Epithelial cell of proximal tubule (primary cell): ENCODE data around the gene TMEM151B. TPM values are rescaled to one million over a fixed set of nuclear protein-coding genes. Genes with fewer than 3 reads are reported as not detected.

Source experiments
- DNase-seq: peaks from one replicate; pipeline ENCODE4 v3.0.0-alpha.2; 2011; ENCODE audit warnings: low read depth
- H3K4me3 ChIP-seq: 2 replicates; pipeline ENCODE4 v1.5.1; 2011; ENCODE audit warnings: low read depth, mild to moderate bottlenecking, low read length
- total RNA-seq: library from RNA; depleted of rRNA; stranded (reverse); fragments of >200 nt; gene quantifications from 2 replicates; pipeline ENCODE4 v1.2.3, GENCODE V29; 2015
- TF ChIP-seq, protein P1 (sequence below): conservative IDR thresholded peaks from 2 replicates; pipeline ENCODE4 v1.5.1; 2012; ENCODE audit warnings: low read depth, mild to moderate bottlenecking, low read length

Gene TMEM151B
- total RNA-seq, 1 donor from 2014 or later, result not detected

DNA sequence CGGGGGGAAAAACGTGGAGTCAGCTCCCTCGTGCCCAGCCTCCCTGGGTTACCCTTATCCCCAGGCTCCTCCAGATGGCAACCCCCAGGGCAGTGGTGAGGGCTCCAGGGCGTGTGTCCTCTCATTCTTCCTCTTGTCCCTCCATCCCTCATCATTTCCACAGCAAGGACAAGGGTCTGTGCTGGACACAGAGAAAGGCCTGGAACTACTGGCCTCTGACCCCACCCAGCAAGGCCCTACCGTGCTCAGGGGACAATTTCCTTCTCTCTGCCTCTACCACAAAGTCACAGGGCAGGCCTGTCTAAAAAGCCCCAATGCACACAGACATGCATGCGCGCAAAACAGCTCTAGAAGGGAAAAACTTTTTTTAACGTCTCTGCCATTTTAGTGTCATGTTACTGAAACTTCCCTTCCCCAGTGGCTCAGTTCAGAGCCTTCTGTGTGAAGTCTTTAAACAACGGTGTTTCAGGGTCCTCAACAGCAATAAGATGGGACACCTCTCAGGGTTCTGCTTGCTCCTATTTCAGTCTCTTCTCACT is 11.9 kb upstream of the TMEM151B start:
- DNase-seq, result no peak
- H3K4me3 ChIP-seq, result no peak overlapping the region
- TF ChIP-seq, protein P1, sequence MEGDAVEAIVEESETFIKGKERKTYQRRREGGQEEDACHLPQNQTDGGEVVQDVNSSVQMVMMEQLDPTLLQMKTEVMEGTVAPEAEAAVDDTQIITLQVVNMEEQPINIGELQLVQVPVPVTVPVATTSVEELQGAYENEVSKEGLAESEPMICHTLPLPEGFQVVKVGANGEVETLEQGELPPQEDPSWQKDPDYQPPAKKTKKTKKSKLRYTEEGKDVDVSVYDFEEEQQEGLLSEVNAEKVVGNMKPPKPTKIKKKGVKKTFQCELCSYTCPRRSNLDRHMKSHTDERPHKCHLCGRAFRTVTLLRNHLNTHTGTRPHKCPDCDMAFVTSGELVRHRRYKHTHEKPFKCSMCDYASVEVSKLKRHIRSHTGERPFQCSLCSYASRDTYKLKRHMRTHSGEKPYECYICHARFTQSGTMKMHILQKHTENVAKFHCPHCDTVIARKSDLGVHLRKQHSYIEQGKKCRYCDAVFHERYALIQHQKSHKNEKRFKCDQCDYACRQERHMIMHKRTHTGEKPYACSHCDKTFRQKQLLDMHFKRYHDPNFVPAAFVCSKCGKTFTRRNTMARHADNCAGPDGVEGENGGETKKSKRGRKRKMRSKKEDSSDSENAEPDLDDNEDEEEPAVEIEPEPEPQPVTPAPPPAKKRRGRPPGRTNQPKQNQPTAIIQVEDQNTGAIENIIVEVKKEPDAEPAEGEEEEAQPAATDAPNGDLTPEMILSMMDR, result no peak

DNA sequence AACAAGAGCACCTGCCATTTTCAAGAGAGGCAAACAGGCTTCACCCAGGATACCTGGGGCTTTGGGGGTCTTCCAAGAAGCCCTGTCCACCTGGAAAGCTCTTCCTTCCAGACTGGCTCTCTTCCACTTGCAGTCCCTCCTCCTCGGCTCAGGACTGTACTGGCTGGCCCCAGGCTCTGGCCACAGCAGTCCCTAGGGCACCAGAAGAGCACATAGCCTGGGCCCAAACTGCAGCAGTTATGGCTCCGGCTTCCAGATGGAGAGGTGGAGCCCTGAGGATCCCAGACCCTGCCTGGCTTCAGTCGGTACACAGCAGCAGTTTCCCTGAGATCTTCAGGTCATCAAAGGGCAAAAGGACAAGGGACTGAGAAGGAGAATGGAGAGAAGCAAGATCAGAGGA is 11.3 kb upstream of the TMEM151B start:
- TF ChIP-seq, protein P1, result no peak
- no peak overlapping the region for H3K4me3 ChIP-seq
- DNase-seq, result no peak

DNA sequence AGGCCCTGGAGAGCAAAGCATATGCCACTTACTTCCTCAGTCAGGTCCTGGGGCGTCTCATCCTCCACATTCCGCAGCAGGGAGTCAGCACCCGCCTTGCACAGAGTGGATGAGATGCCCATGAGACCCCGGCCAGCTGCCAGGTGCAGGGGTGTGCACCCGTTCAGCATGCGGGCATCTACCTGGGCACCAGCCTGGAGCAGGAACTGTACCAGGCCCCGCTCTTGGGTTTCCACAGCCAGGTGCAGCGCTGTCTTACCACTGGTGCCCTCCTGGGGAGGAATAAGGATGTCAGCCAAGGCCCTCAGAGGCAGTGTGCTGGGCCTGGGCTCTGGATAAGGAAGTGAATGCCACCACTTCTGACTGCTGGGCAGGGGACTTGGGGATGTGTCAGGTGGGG is 10.2 kb upstream of the TMEM151B start:
- DNase-seq, result no peak
- TF ChIP-seq, protein P1, result no peak
- no peak overlapping the region for H3K4me3 ChIP-seq

DNA sequence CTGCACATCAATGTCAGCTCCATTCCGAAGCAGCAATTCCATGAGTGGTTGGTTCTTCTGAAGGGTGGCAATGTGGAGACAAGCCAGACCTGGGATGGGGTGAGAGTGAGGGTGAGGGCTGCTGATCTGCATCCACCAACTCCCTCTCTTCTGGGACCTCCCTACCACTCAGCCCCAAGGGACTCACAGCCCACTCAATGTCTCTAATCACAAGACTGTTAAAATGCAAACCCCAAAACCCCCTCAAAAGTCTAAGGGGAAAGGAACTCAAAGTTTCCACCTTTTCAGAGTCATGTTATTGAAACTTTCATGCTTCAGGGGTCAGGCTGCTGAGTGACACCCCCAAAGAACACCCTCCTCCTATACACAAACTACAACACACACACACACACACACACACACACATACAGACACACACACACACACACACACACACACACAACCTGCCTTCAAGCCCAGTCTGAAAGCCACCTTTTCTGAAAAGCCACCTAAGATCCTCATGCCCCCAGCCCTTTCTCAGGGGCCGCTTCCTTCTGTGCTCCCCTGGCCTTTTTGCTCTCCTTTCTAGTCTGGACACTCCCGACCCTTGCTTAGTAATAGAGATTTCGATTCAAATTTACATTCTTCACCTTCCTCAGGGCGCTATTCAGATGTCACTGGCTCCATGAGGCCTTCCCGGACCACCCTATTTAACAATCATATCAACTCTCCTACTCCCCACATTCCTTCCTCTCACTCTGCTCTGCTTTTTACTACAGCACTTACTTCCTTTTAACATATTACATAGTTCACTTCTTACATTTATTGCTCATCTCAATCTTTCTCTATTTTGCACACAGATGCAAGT is 9.6 kb upstream of the TMEM151B start:
- DNase-seq, result no peak
- TF ChIP-seq, protein P1, result no peak
- H3K4me3 ChIP-seq, result no peak overlapping the region

DNA sequence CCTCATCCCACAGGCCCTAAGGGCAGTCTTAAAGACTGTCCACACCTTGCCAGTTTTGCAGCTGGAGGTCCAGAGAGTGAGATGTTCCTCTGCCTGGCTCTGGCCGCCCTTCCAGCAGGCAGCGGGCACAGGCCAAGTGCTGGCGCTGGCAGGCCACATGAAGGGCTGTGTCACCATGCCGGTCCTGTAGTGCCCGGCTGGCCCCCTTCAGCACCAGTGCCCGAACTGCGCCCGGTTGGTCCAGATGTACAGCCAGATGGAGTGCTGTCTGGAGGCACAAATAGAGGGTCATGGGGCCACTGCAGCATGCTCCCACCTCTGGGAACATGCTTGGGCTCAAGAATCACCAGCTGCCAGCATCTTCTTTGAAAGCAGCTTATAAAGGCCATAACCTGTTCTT is 8.7 kb upstream of the TMEM151B start:
- H3K4me3 ChIP-seq, result no peak overlapping the region
- TF ChIP-seq, protein P1, result no peak
- no peak for DNase-seq

DNA sequence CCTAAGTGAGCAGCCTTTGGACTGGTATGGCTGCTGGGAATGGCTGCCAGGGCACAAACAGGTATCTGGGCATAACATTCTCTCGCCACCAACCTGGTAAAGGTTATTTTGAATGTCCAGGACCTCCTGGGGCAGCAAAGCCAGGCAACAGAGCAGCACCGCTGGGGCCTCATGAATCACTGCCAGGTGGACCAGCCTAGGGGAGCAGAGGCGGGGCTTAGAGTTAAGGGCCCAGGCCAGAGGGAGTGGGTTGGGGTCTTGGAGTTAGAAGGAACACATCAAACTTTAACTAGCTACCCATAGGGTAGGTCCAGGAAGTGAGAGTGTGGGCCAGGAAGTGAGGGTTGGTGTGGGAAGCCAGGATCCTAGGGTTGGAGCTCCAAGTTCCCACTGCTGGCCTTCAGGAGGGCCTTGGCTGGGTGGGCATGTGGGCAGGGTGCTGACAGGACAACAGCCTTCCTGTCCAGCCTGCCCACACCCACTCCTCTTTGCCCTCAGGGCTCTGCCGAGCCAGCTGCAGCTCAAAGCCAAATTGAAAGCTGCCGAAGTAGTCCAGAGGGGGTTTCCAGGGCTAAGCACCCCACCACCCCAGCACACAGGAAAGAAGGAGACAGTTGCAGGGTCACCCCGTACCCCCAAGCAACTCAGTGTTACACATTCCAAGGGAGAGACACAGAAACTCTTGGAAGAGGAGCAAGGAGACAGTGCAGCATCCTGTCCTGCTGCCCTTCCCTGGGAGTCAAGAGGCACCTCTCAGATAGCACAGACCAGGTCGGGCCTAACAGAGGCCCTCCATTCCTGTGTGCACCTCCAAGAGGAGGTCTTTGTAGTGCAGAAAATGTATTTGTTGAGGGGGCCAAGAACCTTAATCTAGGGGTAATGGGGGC is 7.5 kb upstream of the TMEM151B start:
- DNase-seq, result no peak
- peak overlapping the region; percentile 93 for H3K4me3 ChIP-seq
- TF ChIP-seq, protein P1, result no peak
